HG03378 (cell line): ENCODE results near the gene NANS.
"Not testable (repeated sequence)": the region's sequence is repeated elsewhere in the genome, so short reads cannot be mapped to it uniquely, and the experiment has no call there.

Experiments used
- ATAC-seq: cut with Tn5 transposase; IDR thresholded peaks from one replicate; pipeline ENCODE4 v1.9.1; 2021; ENCODE audit warnings: mild to moderate bottlenecking, moderate library complexity; ENCODE audit not compliant: unreplicated experiment

The NANS gene

GRCh38 chr9:98129451-98129881, 72.9 kb downstream of the NANS start:
- ATAC-seq = peak; percentile 84

DNA sequence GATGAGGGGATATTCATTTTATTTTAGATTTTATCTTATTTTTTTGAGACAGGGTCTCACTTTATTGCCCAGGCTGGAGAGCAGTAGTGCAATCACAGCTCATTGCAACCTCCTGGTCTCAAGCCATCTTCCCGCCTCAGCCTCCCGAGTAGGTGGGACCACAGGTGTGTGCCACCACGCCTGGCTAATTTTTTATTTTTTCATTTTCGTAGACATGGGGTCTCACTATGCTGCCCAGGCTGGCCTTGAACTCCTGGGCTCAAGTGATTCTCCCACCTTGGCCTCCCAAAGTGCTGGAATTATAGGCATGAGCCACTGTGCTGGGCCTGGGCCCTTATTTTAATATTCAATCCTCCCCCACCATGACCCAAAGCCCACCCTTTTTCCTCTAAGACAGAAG, 73.5 kb downstream of the NANS start:
- ATAC-seq = not testable (repeated sequence)

GRCh38 chr9:98130576-98131228, 74.2 kb downstream of the NANS start:
- no peak for ATAC-seq

DNA sequence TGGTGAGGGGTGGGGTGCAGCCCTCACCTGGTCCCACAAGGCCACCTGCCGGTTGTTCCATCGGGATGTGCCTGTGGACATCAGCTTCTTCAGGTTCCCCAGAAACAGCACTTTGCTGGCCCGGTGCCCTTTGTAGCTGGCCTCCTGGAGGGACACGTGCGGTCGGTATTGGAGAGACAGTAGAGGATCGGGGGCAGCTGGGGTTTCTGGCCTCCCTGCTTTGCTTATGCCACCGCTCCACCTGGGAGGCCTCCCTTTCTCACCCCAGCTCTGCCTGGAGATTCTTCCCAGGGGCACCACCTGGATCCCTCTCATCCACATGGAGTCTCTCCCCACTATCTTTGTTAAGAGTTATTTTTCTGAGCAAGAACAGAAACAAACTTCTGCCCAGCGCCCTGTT, 75.6 kb downstream of the NANS start:
- ATAC-seq = no peak
